GM19099 (cell line): ENCODE data around the gene DSCAM.

ENCODE experiments used
- POLR2A ChIP-seq: IDR thresholded peaks from 3 replicates; pipeline ENCODE4 v1.6.1; 2011; ENCODE audit warnings: low read depth; ENCODE audit not compliant: insufficient read length; ENCODE audit errors: extremely low read depth

The DSCAM gene

GRCh38 chr21:40606341-40606740 is 240.6 kb downstream of the DSCAM start:
- no peak for TF ChIP-seq POLR2A

GRCh38 chr21:40605094-40605493 is 241.9 kb downstream of the DSCAM start:
- no peak for TF ChIP-seq POLR2A

- TF ChIP-seq POLR2A: no peak
These were observed 243.2 kb downstream of the DSCAM start for GRCh38 chr21:40603774-40604173.

- no peak for TF ChIP-seq POLR2A
These were observed 244.9 kb downstream of the DSCAM start for GRCh38 chr21:40602080-40602479.

GRCh38 chr21:40595806-40596205 is 251.2 kb downstream of the DSCAM start:
- TF ChIP-seq POLR2A: no peak

- TF ChIP-seq POLR2A: no peak
These were observed 259.1 kb downstream of the DSCAM start for GRCh38 chr21:40587736-40588346.

- TF ChIP-seq POLR2A: no peak
These were observed 260.4 kb downstream of the DSCAM start for GRCh38 chr21:40586575-40586974.

- TF ChIP-seq POLR2A: no peak
These were observed 269.5 kb downstream of the DSCAM start for GRCh38 chr21:40577285-40578043.

GRCh38 chr21:40575976-40576375 is 271.0 kb downstream of the DSCAM start:
- TF ChIP-seq POLR2A: no peak

- no peak for TF ChIP-seq POLR2A
These were observed 277.6 kb downstream of the DSCAM start for GRCh38 chr21:40569357-40569756.

- no peak for TF ChIP-seq POLR2A
These were observed 278.2 kb downstream of the DSCAM start for GRCh38 chr21:40568807-40569206.

GRCh38 chr21:40567501-40567900 is 279.5 kb downstream of the DSCAM start:
- no peak for TF ChIP-seq POLR2A

GRCh38 chr21:40566486-40566885 is 280.5 kb downstream of the DSCAM start:
- no peak for TF ChIP-seq POLR2A

- no peak for TF ChIP-seq POLR2A
These were observed 282.6 kb downstream of the DSCAM start for GRCh38 chr21:40564318-40564717.

GRCh38 chr21:40563900-40564299 is 283.1 kb downstream of the DSCAM start:
- TF ChIP-seq POLR2A: no peak

- no peak for TF ChIP-seq POLR2A
These were observed 284.5 kb downstream of the DSCAM start for GRCh38 chr21:40562242-40563002.
